Measurements from ENCODE around the gene KCNIP3. TPM values are rescaled to one million over a fixed set of nuclear protein-coding genes. Genes with fewer than 3 reads are reported as not detected.

The KCNIP3 gene
- total RNA-seq, 2 donors from 2014 or later, result 4.0 to 5.9 TPM

DNA sequence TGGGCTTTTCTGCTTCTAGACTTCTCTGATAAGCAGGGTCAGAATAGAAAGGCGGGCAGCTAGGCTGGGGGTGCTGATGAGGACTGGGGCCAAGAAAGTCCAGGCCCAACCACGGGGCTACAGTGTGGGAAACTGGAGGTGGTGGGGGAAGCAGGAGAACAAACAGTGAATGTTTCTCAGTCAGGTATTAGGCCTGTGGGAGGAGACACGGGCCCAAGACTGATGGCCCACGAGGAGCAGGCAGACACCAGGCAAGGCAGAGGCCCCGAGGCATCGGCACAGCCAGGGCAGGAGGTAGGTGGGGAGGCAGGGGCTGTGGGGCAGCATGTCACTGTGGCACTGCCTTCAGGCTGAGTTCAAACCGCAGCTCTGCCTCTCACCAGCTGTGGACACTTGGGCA is 40.7 kb downstream of the KCNIP3 start:
- TF ChIP-seq, protein P1, sequence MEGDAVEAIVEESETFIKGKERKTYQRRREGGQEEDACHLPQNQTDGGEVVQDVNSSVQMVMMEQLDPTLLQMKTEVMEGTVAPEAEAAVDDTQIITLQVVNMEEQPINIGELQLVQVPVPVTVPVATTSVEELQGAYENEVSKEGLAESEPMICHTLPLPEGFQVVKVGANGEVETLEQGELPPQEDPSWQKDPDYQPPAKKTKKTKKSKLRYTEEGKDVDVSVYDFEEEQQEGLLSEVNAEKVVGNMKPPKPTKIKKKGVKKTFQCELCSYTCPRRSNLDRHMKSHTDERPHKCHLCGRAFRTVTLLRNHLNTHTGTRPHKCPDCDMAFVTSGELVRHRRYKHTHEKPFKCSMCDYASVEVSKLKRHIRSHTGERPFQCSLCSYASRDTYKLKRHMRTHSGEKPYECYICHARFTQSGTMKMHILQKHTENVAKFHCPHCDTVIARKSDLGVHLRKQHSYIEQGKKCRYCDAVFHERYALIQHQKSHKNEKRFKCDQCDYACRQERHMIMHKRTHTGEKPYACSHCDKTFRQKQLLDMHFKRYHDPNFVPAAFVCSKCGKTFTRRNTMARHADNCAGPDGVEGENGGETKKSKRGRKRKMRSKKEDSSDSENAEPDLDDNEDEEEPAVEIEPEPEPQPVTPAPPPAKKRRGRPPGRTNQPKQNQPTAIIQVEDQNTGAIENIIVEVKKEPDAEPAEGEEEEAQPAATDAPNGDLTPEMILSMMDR (IDR thresholded peaks at IDR 0.05), result no peak
- Histone ChIP-seq H3K27me3 (no peaks in the 10 kb centered on the region), H3K4me3 (no peak overlapping the region), H3K27ac (no peak overlapping the region), H3K4me1 (no peaks in the 10 kb centered on the region), H3K36me3 (no peaks in the 10 kb centered on the region), H3K9me3 (no peaks in the 10 kb centered on the region)
- DNase-seq (ENCODE audit: low spot score), result no peak

DNA sequence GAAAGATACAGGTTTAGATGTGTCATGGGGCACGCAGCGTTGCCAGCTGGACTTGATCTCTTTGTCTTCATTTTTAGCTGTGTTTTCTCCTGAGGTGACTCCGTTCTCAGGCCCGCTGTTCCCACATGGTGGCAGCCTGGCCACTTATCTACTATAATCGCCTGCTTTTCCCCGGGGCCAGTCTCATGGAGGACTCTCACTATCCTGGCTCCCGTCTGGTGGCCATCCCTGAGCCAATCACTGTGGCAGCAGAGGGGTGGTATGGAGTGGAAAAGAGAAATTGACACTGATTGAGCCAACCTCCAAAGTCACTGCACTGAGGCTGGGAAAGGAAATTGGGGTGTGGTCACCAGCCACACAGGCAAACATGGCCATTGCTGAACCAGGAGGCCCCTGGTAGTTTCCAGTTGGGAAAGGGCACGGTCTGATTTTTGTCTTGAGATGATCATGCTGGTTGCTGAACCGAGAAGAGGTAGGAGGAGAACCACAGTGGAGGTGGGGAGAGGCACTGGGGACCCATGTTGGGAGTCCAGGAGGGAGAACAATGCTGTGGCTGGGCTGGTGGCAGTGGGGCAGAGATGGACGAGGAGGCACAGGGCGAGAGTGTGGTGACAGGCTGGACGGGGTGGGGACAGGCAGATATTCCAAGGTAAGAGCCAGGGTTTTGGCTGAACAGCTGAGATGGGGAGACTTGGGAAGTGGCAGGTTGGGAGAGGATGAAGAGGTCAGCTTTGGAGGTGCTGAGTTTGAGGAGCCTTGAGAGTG is 45.6 kb downstream of the KCNIP3 start:
- no peaks in the 10 kb centered on the region for H3K9me3 ChIP-seq
- DNase-seq (ENCODE audit: low spot score), result no peak
- H3K36me3 ChIP-seq, result no peaks in the 10 kb centered on the region
- peaks cover 0 to 21% of the 10 kb centered on the region in 2 donors for H3K4me1 ChIP-seq
- no peak overlapping the region for H3K4me3 ChIP-seq
- no peaks in the 10 kb centered on the region for H3K27me3 ChIP-seq
- no peak overlapping the region for H3K27ac ChIP-seq
- TF ChIP-seq, protein P1 (IDR thresholded peaks at IDR 0.05), result no peak

GRCh38 chr2:95343429-95344214 is 46.5 kb downstream of the KCNIP3 start:
- Histone ChIP-seq H3K9me3 (no peaks in the 10 kb centered on the region), H3K27ac (no peak overlapping the region), H3K36me3 (no peaks in the 10 kb centered on the region), H3K27me3 (no peaks in the 10 kb centered on the region), H3K4me3 (no peak overlapping the region), H3K4me1 (peaks cover 0 to 27% of the 10 kb centered on the region in 2 donors)
- no peak for DNase-seq (ENCODE audit: low spot score)
- TF ChIP-seq, protein P1 (IDR thresholded peaks at IDR 0.05), result no peak

- DNase-seq (ENCODE audit: low spot score), result no peak
- TF ChIP-seq, protein P1 (IDR thresholded peaks at IDR 0.05), result no peak
- Histone ChIP-seq H3K9me3 (no peaks in the 10 kb centered on the region), H3K36me3 (no peaks in the 10 kb centered on the region), H3K4me3 (no peak overlapping the region), H3K27me3 (no peaks in the 10 kb centered on the region), H3K27ac (no peak overlapping the region), H3K4me1 (peaks cover 0 to 27% of the 10 kb centered on the region in 2 donors)
Measured at GRCh38 chr2:95344215-95344583, 47.1 kb downstream of the KCNIP3 start.

GRCh38 chr2:95344656-95345055 is 47.5 kb downstream of the KCNIP3 start:
- Histone ChIP-seq H3K27me3 (no peaks in the 10 kb centered on the region), H3K36me3 (no peaks in the 10 kb centered on the region), H3K4me3 (no peak overlapping the region), H3K9me3 (no peaks in the 10 kb centered on the region), H3K27ac (peak overlapping the region in 1 of 2 donors; percentile 72), H3K4me1 (peaks cover 0 to 27% of the 10 kb centered on the region in 2 donors)
- TF ChIP-seq, protein P1 (IDR thresholded peaks at IDR 0.05), result no peak
- DNase-seq (ENCODE audit: low spot score), result no peak
